DMS53 (cell line): ENCODE measurements around the gene MUC6.

ENCODE experiments used
- DNase-seq: peaks from one replicate; lab custom pipeline; 2025; lab: John Stamatoyannopoulos, UW

MUC6 gene

GRCh38 chr11:967995-968751 is 68.3 kb downstream of the MUC6 start:
- no peak for DNase-seq

- no peak for DNase-seq
Observed at GRCh38 chr11:965206-965775, 71.2 kb downstream of the MUC6 start.

GRCh38 chr11:963852-964251 is 72.7 kb downstream of the MUC6 start:
- DNase-seq: no peak
